ENCODE data around the gene PLXNA2. TPM values are rescaled to one million over a fixed set of nuclear protein-coding genes. Genes with fewer than 3 reads are reported as not detected.

The PLXNA2 gene
- total and polyA plus RNA-seq, 2 donors (not counting 1 experiment from before 2014, with no cell fraction given): 0.31 to 1.2 TPM

- ChIA-PET CTCF (interaction anchor here (0.7 to 3.0 kb wide), 7 partner anchors 9 to 114 kb away, joined by 3 to 26 read pairs (median 3); no protein-coding TSS in a partner anchor), POLR2A (no interaction called here)
- peaks cover 4 to 6% of the 10 kb centered on the region in 2 donors for H3K4me1 ChIP-seq (ENCODE audit: control insufficient read depth in 2 of 2, insufficient read depth in 2 of 2, low read length in 2 of 2)
- H3K4me2 ChIP-seq (replicated peaks; ENCODE audit: low read depth, low read length, poor library complexity, severe bottlenecking): peak overlapping the region; percentile 25
- Mint-ChIP-seq H3K4me3 (no peak overlapping the region), H3K27me3 (peaks cover 26% of the 10 kb centered on the region), H3K27ac (no peak overlapping the region), H3K9me3 (ENCODE audit: insufficient read depth) (no peaks in the 10 kb centered on the region), H3K4me1 (peaks cover 8% of the 10 kb centered on the region)
- no peaks in the 10 kb centered on the region for H3K79me2 ChIP-seq (ENCODE audit: control insufficient read depth, insufficient read depth, low read length)
- peak overlapping the region; percentile 23 for H2AFZ ChIP-seq (ENCODE audit: insufficient read depth, low read depth, low read length, poor library complexity, severe bottlenecking)
- no peaks in the 10 kb centered on the region for H3K36me3 ChIP-seq (replicated peaks in 1 of 2; ENCODE audit: control extremely low read depth in 1 of 2, control insufficient read depth in 1 of 2, extremely low read depth in 1 of 2, insufficient read depth in 2 of 2, low read length in 1 of 2)
- H4K20me1 ChIP-seq (ENCODE audit: control insufficient read depth, insufficient read depth, low read length, poor library complexity, severe bottlenecking): no peaks in the 10 kb centered on the region
- WGBS (ENCODE audit: insufficient coverage): 38% methylated on average over 12 of the region's 15 CpGs
- ATAC-seq (ENCODE audit: low read depth) (no peak), DNase-seq (peak; percentile 9)
- H3K27me3 ChIP-seq (replicated peaks in 1 of 4; ENCODE audit: control extremely low read depth in 1 of 4, control insufficient read depth in 3 of 4, insufficient read depth in 4 of 4, low read length in 3 of 4): peaks cover 0 to 4% (median 0%) of the 10 kb centered on the region in 4 experiments
- no peak overlapping the region for H3K9ac ChIP-seq (ENCODE audit: low read length)
- no peak overlapping the region for H3K4me3 ChIP-seq (ENCODE audit: control extremely low read depth in 1 of 5, extremely low read depth in 1 of 5, insufficient read depth in 1 of 5, low read depth in 2 of 5, low read length in 4 of 5)
- TF ChIP-seq, protein P1, sequence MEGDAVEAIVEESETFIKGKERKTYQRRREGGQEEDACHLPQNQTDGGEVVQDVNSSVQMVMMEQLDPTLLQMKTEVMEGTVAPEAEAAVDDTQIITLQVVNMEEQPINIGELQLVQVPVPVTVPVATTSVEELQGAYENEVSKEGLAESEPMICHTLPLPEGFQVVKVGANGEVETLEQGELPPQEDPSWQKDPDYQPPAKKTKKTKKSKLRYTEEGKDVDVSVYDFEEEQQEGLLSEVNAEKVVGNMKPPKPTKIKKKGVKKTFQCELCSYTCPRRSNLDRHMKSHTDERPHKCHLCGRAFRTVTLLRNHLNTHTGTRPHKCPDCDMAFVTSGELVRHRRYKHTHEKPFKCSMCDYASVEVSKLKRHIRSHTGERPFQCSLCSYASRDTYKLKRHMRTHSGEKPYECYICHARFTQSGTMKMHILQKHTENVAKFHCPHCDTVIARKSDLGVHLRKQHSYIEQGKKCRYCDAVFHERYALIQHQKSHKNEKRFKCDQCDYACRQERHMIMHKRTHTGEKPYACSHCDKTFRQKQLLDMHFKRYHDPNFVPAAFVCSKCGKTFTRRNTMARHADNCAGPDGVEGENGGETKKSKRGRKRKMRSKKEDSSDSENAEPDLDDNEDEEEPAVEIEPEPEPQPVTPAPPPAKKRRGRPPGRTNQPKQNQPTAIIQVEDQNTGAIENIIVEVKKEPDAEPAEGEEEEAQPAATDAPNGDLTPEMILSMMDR (IDR thresholded peaks at IDR 0.05): no peak
- TF ChIP-seq EZH2 (IDR thresholded peaks at IDR 0.05; ENCODE audit: borderline replicate concordance, insufficient read depth, low read depth, low read length, poor library complexity, severe bottlenecking): no peak
- intact Hi-C loops (cut with micrococcal nuclease): no loop called here
- H3K9me3 ChIP-seq (ENCODE audit: control extremely low read depth in 1 of 3, control insufficient read depth in 2 of 3, insufficient read depth in 1 of 3, low read length in 2 of 3): no peaks in the 10 kb centered on the region
- H3K27ac ChIP-seq (ENCODE audit: low read length in 2 of 2): no peak overlapping the region
Measured at GRCh38 chr1:208131621-208132286, 112.4 kb downstream of the PLXNA2 start.

DNA sequence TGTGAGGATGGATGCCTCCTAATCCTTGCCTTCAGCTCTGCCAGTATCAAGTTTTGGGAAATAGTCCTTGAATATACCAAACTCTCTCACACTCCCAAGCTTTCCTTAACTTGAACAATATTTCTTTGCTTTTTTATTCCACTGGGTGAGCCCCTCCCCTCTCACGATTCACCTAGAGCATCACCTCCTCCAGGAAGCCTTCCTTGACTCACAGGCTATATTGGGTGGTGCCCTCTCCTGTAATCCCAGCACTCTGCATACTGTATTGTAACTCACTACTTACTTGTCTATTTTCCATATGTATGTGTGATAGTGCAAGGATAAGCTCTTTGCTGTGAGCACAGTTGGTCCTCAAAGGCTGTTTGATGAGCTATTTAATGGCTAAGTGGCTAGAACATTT, 114.7 kb downstream of the PLXNA2 start:
- peaks cover 4 to 6% of the 10 kb centered on the region in 2 donors for H3K4me1 ChIP-seq (ENCODE audit: control insufficient read depth in 2 of 2, insufficient read depth in 2 of 2, low read length in 2 of 2)
- DNase-seq (no peak), ATAC-seq (ENCODE audit: low read depth) (no peak)
- H4K20me1 ChIP-seq (ENCODE audit: control insufficient read depth, insufficient read depth, low read length, poor library complexity, severe bottlenecking): no peaks in the 10 kb centered on the region
- H3K4me3 Mint-ChIP-seq: no peak overlapping the region
- 86% methylated on average over 1 of the region's 1 CpG for WGBS (ENCODE audit: insufficient coverage)
- no peak overlapping the region for H3K4me3 ChIP-seq (ENCODE audit: control extremely low read depth in 1 of 5, extremely low read depth in 1 of 5, insufficient read depth in 1 of 5, low read depth in 2 of 5, low read length in 4 of 5)
- H3K9me3 Mint-ChIP-seq (ENCODE audit: insufficient read depth): no peaks in the 10 kb centered on the region
- TF ChIP-seq, protein P1 (IDR thresholded peaks at IDR 0.05): no peak
- no peak for TF ChIP-seq EZH2 (IDR thresholded peaks at IDR 0.05; ENCODE audit: borderline replicate concordance, insufficient read depth, low read depth, low read length, poor library complexity, severe bottlenecking)
- H3K27ac ChIP-seq (ENCODE audit: low read length in 2 of 2): no peak overlapping the region
- no peak overlapping the region for H3K4me2 ChIP-seq (replicated peaks; ENCODE audit: low read depth, low read length, poor library complexity, severe bottlenecking)
- ChIA-PET POLR2A (no interaction called here), CTCF (interaction anchor here (1.7 kb wide), 1 partner anchor 115 kb away, joined by 3 read pairs; the partner anchor contains the start of gene PLXNA2)
- H3K9ac ChIP-seq (ENCODE audit: low read length): no peak overlapping the region
- no peak overlapping the region for H2AFZ ChIP-seq (ENCODE audit: insufficient read depth, low read depth, low read length, poor library complexity, severe bottlenecking)
- peaks cover 0 to 4% (median 0%) of the 10 kb centered on the region in 4 experiments for H3K27me3 ChIP-seq (replicated peaks in 1 of 4; ENCODE audit: control extremely low read depth in 1 of 4, control insufficient read depth in 3 of 4, insufficient read depth in 4 of 4, low read length in 3 of 4)
- peaks cover 8% of the 10 kb centered on the region for H3K4me1 Mint-ChIP-seq
- H3K9me3 ChIP-seq (ENCODE audit: control extremely low read depth in 1 of 3, control insufficient read depth in 2 of 3, insufficient read depth in 1 of 3, low read length in 2 of 3): no peaks in the 10 kb centered on the region
- H3K27ac Mint-ChIP-seq: no peak overlapping the region
- no peaks in the 10 kb centered on the region for H3K36me3 ChIP-seq (replicated peaks in 1 of 2; ENCODE audit: control extremely low read depth in 1 of 2, control insufficient read depth in 1 of 2, extremely low read depth in 1 of 2, insufficient read depth in 2 of 2, low read length in 1 of 2)
- intact Hi-C loops (cut with micrococcal nuclease): no loop called here
- peaks cover 26% of the 10 kb centered on the region for H3K27me3 Mint-ChIP-seq
- no peaks in the 10 kb centered on the region for H3K79me2 ChIP-seq (ENCODE audit: control insufficient read depth, insufficient read depth, low read length)
